Thyroid gland (tissue), 4 donors: Measurements from ENCODE around the gene RAP1GAP. TPM values are rescaled to one million over a fixed set of nuclear protein-coding genes. Genes with fewer than 3 reads are reported as not detected.
"Not testable (repeated sequence)": the region's sequence is repeated elsewhere in the genome, so short reads cannot be mapped to it uniquely, and the experiment has no call there.

Experiments used
- DNase-seq, 2 donors: peaks; one replicate each; pipeline ENCODE4 v3.0.0-alpha.2; 2019
- H3K27ac ChIP-seq, 3 donors: fragments of 200-600 bp; sonication (generic); 1 replicate in 2 of 3; 2 replicates in 1 of 3; pipeline ENCODE4 v1.5.1; 2016 to 2019; ENCODE audit warnings: mild to moderate bottlenecking in 1 of 3, moderate library complexity in 1 of 3
- H3K27me3 ChIP-seq: fragments of 200-600 bp; sonication (generic); one replicate; pipeline ENCODE4 v1.5.1; 2019
- H3K36me3 ChIP-seq, 2 donors: fragments of 200-600 bp; sonication (generic); one replicate each; pipeline ENCODE4 v1.5.1; 2016 to 2019
- H3K4me1 ChIP-seq, 2 donors: fragments of 200-600 bp; sonication (generic); one replicate each; pipeline ENCODE4 v1.5.1; 2017 to 2019
- H3K4me3 ChIP-seq, 3 donors: fragments of 200-600 bp; sonication (generic); replicated peaks in 1 of 3; 1 replicate in 2 of 3; 2 replicates in 1 of 3; pipeline ENCODE4 v1.5.1; 2016; ENCODE audit warnings: mild to moderate bottlenecking in 1 of 3
- H3K9me3 ChIP-seq: fragments of 200-600 bp; sonication (generic); one replicate; pipeline ENCODE4 v1.5.1; 2017
- CTCF ChIP-seq, 6 experiments: fragments of 200-600 bp in 3 of 6; fragments of 450-650 bp in 3 of 6; sonication (generic) in 3 of 6; IDR thresholded peaks; one replicate each; pipeline ENCODE4 v1.5.1; 2016 to 2019; ENCODE audit warnings: antibody characterized with exemption in 6 of 6, mild to moderate bottlenecking in 2 of 6, inconsistent platforms in 1 of 6, moderate library complexity in 1 of 6
- POLR2A ChIP-seq, 2 donors: fragments of 450-650 bp; IDR thresholded peaks; one replicate each; pipeline ENCODE4 v1.6.1; 2017; ENCODE audit warnings: antibody characterized with exemption in 2 of 2, mild to moderate bottlenecking in 2 of 2, moderate library complexity in 1 of 2
- WGBS, 2 donors: methylation state at CpG; one replicate each; pipeline ENCODE4 v1.1.5; 2017; 5-methylcytosine and 5-hydroxymethylcytosine counted together
- intact Hi-C: fragments of 100-400 bp; cut with DNase I; formaldehyde crosslinking; loops from one replicate; pipeline ENCODE4 v1.15.1; 2023
- total RNA-seq, 4 donors: library from RNA; depleted of rRNA; stranded (reverse); fragments of >200 nt; gene quantifications; one replicate each; pipeline ENCODE4 v1.2.3, GENCODE V29; 2016

RAP1GAP gene
- total RNA-seq, 4 donors from 2014 or later = 256 to 588 (median 506) TPM

GRCh38 chr1:21568006-21568746 lies 101.0 kb downstream of the RAP1GAP start:
- no peak for TF ChIP-seq POLR2A (IDR thresholded peaks at IDR 0.05)
- no peak for TF ChIP-seq CTCF (IDR thresholded peaks at IDR 0.05)
- 89% methylated on average over 15 of the region's 15 CpGs for WGBS, 2 donors
- no peaks in the 10 kb centered on the region for H3K36me3 ChIP-seq
- H3K27ac ChIP-seq = no peak overlapping the region
- no peaks in the 10 kb centered on the region for H3K27me3 ChIP-seq
- intact Hi-C loops = loop anchor here (10.0 kb wide), 1 partner anchor 193 kb away; no protein-coding TSS in a partner anchor
- H3K4me3 ChIP-seq = no peak overlapping the region
- no peak for DNase-seq
- no peaks in the 10 kb centered on the region for H3K4me1 ChIP-seq
- H3K9me3 ChIP-seq = no peaks in the 10 kb centered on the region

GRCh38 chr1:21567241-21568005 lies 101.7 kb downstream of the RAP1GAP start:
- DNase-seq = no peak
- Histone ChIP-seq H3K4me3 (no peak overlapping the region), H3K36me3 (no peaks in the 10 kb centered on the region), H3K9me3 (no peaks in the 10 kb centered on the region), H3K27ac (no peak overlapping the region), H3K27me3 (no peaks in the 10 kb centered on the region), H3K4me1 (no peaks in the 10 kb centered on the region)
- intact Hi-C loops = loop anchor here (10.0 kb wide), 1 partner anchor 193 kb away; no protein-coding TSS in a partner anchor
- TF ChIP-seq POLR2A (IDR thresholded peaks at IDR 0.05) (no peak), CTCF (IDR thresholded peaks at IDR 0.05) (no peak)
- 86 to 90% methylated on average over 15 to 19 of the region's 24 CpGs for WGBS, 2 donors

GRCh38 chr1:21566361-21566760 lies 102.8 kb downstream of the RAP1GAP start:
- not testable (repeated sequence) for H3K27me3 ChIP-seq, H3K4me1 ChIP-seq, H3K4me3 ChIP-seq, DNase-seq, H3K36me3 ChIP-seq, H3K9me3 ChIP-seq, H3K27ac ChIP-seq
- intact Hi-C loops = loop anchor here (10.0 kb wide), 1 partner anchor 192 kb away; no protein-coding TSS in a partner anchor
- WGBS, 2 donors = 91 to 92% methylated on average over 15 of the region's 15 CpGs

- no peak for DNase-seq
- intact Hi-C loops = loop anchor here (10.0 kb wide), 1 partner anchor 190 kb away; no protein-coding TSS in a partner anchor
- no peaks in the 10 kb centered on the region for H3K27me3 ChIP-seq
- WGBS, 2 donors = 59 to 66% methylated on average over 8 of the region's 8 CpGs
- H3K9me3 ChIP-seq = no peaks in the 10 kb centered on the region
- no peak overlapping the region for H3K4me3 ChIP-seq
- no peak overlapping the region for H3K27ac ChIP-seq
- TF ChIP-seq CTCF (IDR thresholded peaks at IDR 0.05) = no peak
- no peak for TF ChIP-seq POLR2A (IDR thresholded peaks at IDR 0.05)
- H3K36me3 ChIP-seq = no peaks in the 10 kb centered on the region
- H3K4me1 ChIP-seq = no peaks in the 10 kb centered on the region
Measured at GRCh38 chr1:21565285-21565684, 103.9 kb downstream of the RAP1GAP start.

- DNase-seq = no peak
- Histone ChIP-seq H3K9me3 (no peaks in the 10 kb centered on the region), H3K4me1 (no peaks in the 10 kb centered on the region), H3K27me3 (no peaks in the 10 kb centered on the region), H3K36me3 (no peaks in the 10 kb centered on the region), H3K4me3 (no peak overlapping the region), H3K27ac (no peak overlapping the region)
- intact Hi-C loops = loop anchor here (10.0 kb wide), 1 partner anchor 190 kb away; no protein-coding TSS in a partner anchor
- TF ChIP-seq POLR2A (IDR thresholded peaks at IDR 0.05) (no peak), CTCF (IDR thresholded peaks at IDR 0.05) (no peak)
- 84 to 86% methylated on average over 11 to 14 of the region's 14 CpGs for WGBS, 2 donors
Measured at GRCh38 chr1:21564521-21565095, 104.5 kb downstream of the RAP1GAP start.
